ENCODE data around the gene SMIM38.

Gene SMIM38

GRCh38 chr11:69116671-69117070 is 39.1 kb upstream of the SMIM38 start:
- no peak overlapping the region for H3K27ac Mint-ChIP-seq
- no peaks in the 10 kb centered on the region for H3K27me3 Mint-ChIP-seq
- H3K9me3 Mint-ChIP-seq (ENCODE audit: low read depth) = peaks cover 3% of the 10 kb centered on the region
- no peak overlapping the region for H3K4me3 Mint-ChIP-seq
- H3K36me3 Mint-ChIP-seq = no peaks in the 10 kb centered on the region
- H3K4me1 Mint-ChIP-seq (ENCODE audit: low read depth) = peaks cover 10% of the 10 kb centered on the region

- no peaks in the 10 kb centered on the region for H3K36me3 Mint-ChIP-seq
- H3K4me1 Mint-ChIP-seq (ENCODE audit: low read depth) = peaks cover 33% of the 10 kb centered on the region
- H3K27ac Mint-ChIP-seq = no peak overlapping the region
- H3K27me3 Mint-ChIP-seq = no peaks in the 10 kb centered on the region
- H3K9me3 Mint-ChIP-seq (ENCODE audit: low read depth) = peaks cover 3% of the 10 kb centered on the region
- H3K4me3 Mint-ChIP-seq = no peak overlapping the region
These were observed 36.5 kb upstream of the SMIM38 start for GRCh38 chr11:69119190-69119589.

DNA sequence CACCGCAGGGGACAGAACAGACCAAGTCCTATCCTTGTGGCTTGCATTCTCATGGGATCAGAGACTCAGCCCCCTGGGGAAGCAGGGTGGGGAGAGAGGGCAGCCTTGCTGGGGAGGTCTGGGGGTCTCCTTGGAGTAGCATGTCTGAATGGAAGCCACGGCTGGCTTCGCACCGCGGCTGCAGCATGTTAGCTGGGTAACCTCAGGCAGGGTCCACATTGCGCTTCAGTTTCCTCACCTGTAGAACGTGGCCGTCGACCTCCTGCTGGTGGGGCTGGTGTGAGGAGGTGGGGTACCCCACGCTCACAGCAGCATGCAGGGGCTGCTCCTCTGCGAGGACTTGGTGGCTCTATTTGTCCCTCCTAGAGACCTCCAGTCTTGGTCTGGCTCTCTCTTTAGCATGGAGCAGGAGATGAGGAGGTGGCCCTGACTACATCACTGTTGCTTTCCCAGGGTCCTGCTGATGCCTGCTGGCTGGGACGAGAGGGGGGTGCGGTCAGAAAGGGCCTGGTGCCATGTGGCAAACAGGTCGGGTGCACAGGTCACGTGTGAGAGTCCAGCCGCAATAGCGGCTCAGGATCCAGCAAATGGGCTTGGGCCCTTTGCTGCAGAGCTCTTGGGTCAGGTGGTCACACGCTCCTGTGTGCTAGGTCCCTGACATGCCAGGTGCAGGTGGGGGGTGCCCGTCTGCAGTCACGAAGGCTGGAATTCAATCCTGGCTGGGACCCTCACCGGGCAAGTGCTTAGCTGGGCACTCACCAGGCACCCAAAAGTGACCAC is 35.4 kb upstream of the SMIM38 start:
- Mint-ChIP-seq H3K4me3 (no peak overlapping the region), H3K36me3 (no peaks in the 10 kb centered on the region), H3K4me1 (ENCODE audit: low read depth) (peaks cover 41% of the 10 kb centered on the region), H3K27me3 (no peaks in the 10 kb centered on the region), H3K27ac (no peak overlapping the region), H3K9me3 (ENCODE audit: low read depth) (peaks cover 3% of the 10 kb centered on the region)

GRCh38 chr11:69121021-69121420 is 34.7 kb upstream of the SMIM38 start:
- H3K4me3 Mint-ChIP-seq = no peak overlapping the region
- no peaks in the 10 kb centered on the region for H3K27me3 Mint-ChIP-seq
- H3K27ac Mint-ChIP-seq = peak overlapping the region; percentile 34
- H3K36me3 Mint-ChIP-seq = no peaks in the 10 kb centered on the region
- peaks cover 3% of the 10 kb centered on the region for H3K9me3 Mint-ChIP-seq (ENCODE audit: low read depth)
- peaks cover 41% of the 10 kb centered on the region for H3K4me1 Mint-ChIP-seq (ENCODE audit: low read depth)

DNA sequence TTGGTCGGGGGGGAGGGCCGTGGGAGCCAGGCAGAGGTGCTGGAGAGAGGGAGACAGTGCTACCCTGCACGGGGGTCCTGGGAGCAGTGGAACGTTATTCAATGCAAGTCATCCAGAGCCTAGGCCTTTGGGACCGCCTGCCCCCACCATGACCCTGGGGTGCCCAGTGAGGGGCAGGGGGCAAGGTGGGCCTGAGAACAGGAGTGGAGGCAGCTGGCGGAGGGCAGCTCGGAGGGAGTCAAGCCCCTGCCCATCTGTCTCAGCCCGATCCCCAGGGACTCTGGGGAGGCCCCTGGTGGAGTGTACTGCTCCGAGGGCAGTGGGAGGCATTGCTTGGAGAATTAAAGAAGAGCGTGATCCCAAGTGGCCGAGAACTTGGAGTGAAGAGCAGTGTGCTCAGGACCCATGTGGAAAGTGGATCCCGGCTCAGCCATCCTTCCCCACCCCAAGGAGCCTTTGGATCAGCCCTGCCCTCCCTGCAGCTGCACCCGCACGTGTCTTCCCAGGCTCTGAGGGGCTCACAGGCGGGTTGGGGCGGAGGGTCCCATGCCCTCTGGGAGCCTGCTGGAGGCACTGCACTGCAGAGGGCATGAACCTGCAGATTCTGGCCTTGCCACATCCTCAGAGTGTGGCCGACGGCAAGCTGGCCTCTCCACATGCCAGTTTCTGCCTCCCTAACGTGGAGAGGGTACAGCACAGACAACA is 34.0 kb upstream of the SMIM38 start:
- Mint-ChIP-seq H3K27ac (peak overlapping the region; percentile 34), H3K4me3 (peak overlapping the region; percentile 13), H3K36me3 (no peaks in the 10 kb centered on the region), H3K4me1 (ENCODE audit: low read depth) (peaks cover 41% of the 10 kb centered on the region), H3K27me3 (no peaks in the 10 kb centered on the region), H3K9me3 (ENCODE audit: low read depth) (peaks cover 3% of the 10 kb centered on the region)

GRCh38 chr11:69122326-69122629 is 33.5 kb upstream of the SMIM38 start:
- H3K4me1 Mint-ChIP-seq (ENCODE audit: low read depth) = peaks cover 41% of the 10 kb centered on the region

GRCh38 chr11:69122630-69123431 is 32.9 kb upstream of the SMIM38 start:
- Mint-ChIP-seq H3K36me3 (peaks cover 2% of the 10 kb centered on the region), H3K4me3 (peak overlapping the region; percentile 68), H3K4me1 (ENCODE audit: low read depth) (peaks cover 41% of the 10 kb centered on the region), H3K27ac (peak overlapping the region; percentile 81), H3K27me3 (no peaks in the 10 kb centered on the region), H3K9me3 (ENCODE audit: low read depth) (peaks cover 3% of the 10 kb centered on the region)

More at GRCh38 chr11:69122326-69122629, 33.5 kb upstream of the SMIM38 start:
- Mint-ChIP-seq H3K4me3 (peak overlapping the region; percentile 68), H3K27me3 (no peaks in the 10 kb centered on the region), H3K9me3 (ENCODE audit: low read depth) (peaks cover 3% of the 10 kb centered on the region), H3K27ac (peak overlapping the region; percentile 54), H3K36me3 (no peaks in the 10 kb centered on the region)

GRCh38 chr11:69123593-69124545 is 31.9 kb upstream of the SMIM38 start:
- Mint-ChIP-seq H3K4me3 (peak overlapping the region; percentile 68), H3K4me1 (ENCODE audit: low read depth) (peaks cover 41% of the 10 kb centered on the region), H3K27ac (peak overlapping the region; percentile 81), H3K36me3 (peaks cover 3% of the 10 kb centered on the region), H3K27me3 (no peaks in the 10 kb centered on the region), H3K9me3 (ENCODE audit: low read depth) (peaks cover 4% of the 10 kb centered on the region)

DNA sequence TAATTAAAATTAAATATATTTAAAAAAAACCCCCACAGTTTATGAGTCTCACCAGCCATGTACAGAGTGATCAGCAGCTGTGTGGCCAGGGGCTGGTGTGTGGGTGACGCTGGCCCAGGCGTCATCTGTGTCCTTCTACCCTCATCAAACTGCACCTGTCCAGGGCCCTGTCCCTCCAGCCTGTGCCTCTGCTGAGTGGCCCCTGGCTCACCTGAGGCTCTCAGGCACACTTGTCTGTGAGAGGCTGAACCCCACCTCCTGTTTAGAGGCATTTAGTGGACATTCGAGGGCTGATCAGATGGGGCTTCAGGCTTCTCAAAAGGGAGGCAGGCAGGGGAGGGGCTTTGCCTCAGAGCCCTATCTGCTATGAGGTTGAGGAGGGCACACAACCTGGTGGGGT is 29.9 kb upstream of the SMIM38 start:
- H3K36me3 Mint-ChIP-seq = peaks cover 5% of the 10 kb centered on the region
- no peak overlapping the region for H3K4me3 Mint-ChIP-seq
- H3K9me3 Mint-ChIP-seq (ENCODE audit: low read depth) = peaks cover 3% of the 10 kb centered on the region
- H3K4me1 Mint-ChIP-seq (ENCODE audit: low read depth) = peaks cover 43% of the 10 kb centered on the region
- no peak overlapping the region for H3K27ac Mint-ChIP-seq
- no peaks in the 10 kb centered on the region for H3K27me3 Mint-ChIP-seq

DNA sequence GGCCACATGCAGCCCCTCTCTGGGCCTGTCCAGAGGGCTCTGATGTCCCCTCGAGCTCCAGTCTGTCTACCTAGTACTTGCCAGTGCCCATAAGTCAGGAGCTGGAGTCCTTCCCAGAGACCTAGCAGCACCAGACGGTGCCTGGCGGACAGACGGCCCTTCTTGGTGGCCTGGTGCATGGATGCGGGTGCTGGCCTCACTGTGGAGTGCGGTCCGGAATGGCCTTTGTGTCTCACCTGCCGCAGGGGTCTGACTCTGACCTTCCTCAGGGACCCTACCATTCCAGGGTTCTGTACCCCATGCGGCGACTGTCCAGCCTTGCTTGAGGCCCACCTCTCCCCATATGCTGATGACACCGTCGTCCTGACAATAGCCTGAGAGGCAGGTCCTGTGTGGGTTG is 29.4 kb upstream of the SMIM38 start:
- peaks cover 3% of the 10 kb centered on the region for H3K9me3 Mint-ChIP-seq (ENCODE audit: low read depth)
- no peaks in the 10 kb centered on the region for H3K27me3 Mint-ChIP-seq
- H3K4me1 Mint-ChIP-seq (ENCODE audit: low read depth) = peaks cover 43% of the 10 kb centered on the region
- H3K27ac Mint-ChIP-seq = no peak overlapping the region
- no peak overlapping the region for H3K4me3 Mint-ChIP-seq
- H3K36me3 Mint-ChIP-seq = peaks cover 5% of the 10 kb centered on the region

DNA sequence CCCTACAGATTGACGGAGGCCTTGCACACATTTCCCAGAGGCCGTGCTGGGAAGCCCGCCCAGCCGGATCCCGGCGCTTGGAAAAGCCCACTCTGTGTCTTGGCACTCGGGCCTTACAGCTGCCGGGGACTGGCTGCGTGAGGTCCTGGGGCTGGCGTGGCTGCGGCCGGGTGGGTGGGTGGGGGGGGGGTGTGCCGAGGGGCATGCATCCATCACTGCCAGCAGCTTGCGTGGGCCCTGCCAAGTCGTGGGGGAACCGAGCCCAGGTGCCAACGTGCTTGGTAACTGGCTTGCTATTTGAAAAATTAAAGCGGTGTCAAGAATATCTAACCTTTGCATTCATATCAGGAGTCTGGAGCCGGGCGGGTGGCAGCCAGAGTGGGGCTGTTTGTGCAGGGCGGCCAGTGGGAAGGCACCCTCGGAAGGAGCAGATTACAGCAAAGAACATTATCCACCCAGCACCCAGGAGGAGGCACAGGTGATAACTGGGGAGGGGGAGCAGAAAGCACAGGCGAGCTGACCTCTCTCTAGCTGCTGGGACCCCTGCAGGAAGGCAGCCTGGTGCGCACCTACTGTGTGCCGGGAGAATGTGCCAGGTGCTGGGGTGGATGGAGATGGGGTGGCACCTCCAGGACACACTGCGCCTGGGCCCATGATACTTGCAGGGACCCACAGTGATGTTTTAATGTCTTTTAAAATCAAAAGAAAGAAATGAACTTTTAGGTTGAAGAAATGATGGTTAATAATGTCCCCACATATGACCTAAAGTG is 28.5 kb upstream of the SMIM38 start:
- Mint-ChIP-seq H3K27me3 (no peaks in the 10 kb centered on the region), H3K4me3 (no peak overlapping the region), H3K27ac (no peak overlapping the region), H3K9me3 (ENCODE audit: low read depth) (peaks cover 3% of the 10 kb centered on the region), H3K4me1 (ENCODE audit: low read depth) (peaks cover 35% of the 10 kb centered on the region), H3K36me3 (peaks cover 5% of the 10 kb centered on the region)

DNA sequence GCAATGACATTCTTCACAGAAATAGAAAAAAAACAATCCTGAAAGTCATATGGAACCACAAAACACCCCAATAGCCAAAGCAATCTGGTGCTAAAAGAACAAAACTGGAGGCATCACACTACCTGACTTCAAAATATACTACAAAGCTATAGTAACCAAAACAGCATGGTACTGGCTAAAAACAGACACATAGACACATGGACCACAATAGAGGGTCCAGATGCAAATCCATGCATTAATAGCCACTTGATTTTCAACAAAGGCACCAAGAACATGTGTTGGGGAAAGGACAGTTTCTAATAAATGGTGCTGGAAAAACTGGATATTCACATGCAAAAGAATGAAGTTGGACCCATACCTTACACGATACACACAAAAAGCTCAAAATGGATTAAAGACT is 27.9 kb upstream of the SMIM38 start:
- Mint-ChIP-seq H3K4me1 (ENCODE audit: low read depth) (peaks cover 29% of the 10 kb centered on the region), H3K27ac (no peak overlapping the region), H3K36me3 (peaks cover 5% of the 10 kb centered on the region), H3K9me3 (ENCODE audit: low read depth) (peaks cover 3% of the 10 kb centered on the region), H3K27me3 (no peaks in the 10 kb centered on the region), H3K4me3 (no peak overlapping the region)

DNA sequence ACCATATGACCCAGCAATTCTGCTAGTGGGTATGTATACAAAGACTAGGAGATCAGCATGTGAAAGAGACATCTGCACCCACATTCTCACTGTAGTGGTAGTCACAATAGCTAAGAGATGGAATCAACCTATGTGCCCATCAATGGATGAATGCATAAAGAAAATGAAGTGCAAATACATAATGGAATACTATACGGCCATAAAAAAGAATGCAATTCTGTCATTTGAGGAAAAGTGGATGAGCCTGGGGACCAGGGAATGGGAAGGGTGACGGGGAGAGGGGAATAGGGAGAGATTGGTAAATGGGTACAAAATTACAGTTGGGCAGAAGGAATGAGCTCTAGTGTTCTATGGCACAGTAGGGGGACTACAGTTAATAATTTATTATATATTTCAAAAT is 26.7 kb upstream of the SMIM38 start:
- Mint-ChIP-seq H3K4me1 (ENCODE audit: low read depth) (peaks cover 19% of the 10 kb centered on the region), H3K9me3 (ENCODE audit: low read depth) (peaks cover 3% of the 10 kb centered on the region), H3K27me3 (no peaks in the 10 kb centered on the region), H3K4me3 (no peak overlapping the region), H3K27ac (no peak overlapping the region), H3K36me3 (peaks cover 8% of the 10 kb centered on the region)

DNA sequence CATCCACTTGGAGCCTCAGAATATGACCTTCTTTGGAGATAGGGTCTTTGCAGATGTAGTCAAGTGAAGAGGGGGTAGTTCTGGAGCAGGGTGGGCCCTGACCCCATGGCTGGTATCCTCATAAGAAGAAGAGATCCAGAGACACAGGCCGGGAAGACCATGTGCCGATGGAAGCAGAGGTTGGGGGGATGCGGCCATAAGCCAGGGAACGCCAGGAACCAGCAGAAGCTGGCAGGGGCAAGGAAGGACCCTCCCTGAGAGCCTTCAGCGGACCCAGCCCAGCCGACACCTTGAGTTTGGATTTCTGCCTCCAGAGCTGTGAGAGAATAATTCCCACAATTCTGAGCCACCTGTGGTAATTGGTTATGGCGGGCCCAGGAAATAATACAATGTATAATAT is 26.1 kb upstream of the SMIM38 start:
- Mint-ChIP-seq H3K27ac (no peak overlapping the region), H3K36me3 (peaks cover 9% of the 10 kb centered on the region), H3K27me3 (no peaks in the 10 kb centered on the region), H3K4me1 (ENCODE audit: low read depth) (peaks cover 15% of the 10 kb centered on the region), H3K9me3 (ENCODE audit: low read depth) (peaks cover 3% of the 10 kb centered on the region), H3K4me3 (no peak overlapping the region)

All from activated naive CD8-positive, alpha-beta T cell (primary cell).